ENCODE data around the gene ANO4.

The ANO4 gene

DNA sequence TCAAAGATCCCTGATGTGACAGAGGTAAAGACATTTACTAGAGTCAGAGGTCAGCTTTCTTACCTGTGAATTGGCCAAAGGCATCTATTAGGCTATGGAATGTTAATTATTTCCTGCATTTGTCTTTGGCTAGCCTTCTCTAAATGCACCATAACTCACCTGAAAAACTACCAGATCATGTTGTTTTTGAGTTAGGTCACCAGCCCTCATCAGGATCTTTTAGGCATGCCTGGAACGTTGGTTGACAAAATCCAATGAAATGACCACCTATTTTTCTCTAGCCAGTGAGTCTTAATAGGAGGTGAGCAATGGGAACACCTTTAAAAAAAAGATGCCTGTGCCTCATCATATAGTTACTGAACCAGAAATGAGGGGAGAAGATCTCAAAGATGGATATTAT, 46.2 kb downstream of the ANO4 start:
- no peaks in the 10 kb centered on the region for H3K27me3 ChIP-seq (replicated peaks; ENCODE audit: control insufficient read depth, insufficient read depth, low read length, poor library complexity, severe bottlenecking)
- H3K36me3 ChIP-seq (ENCODE audit: control insufficient read depth, insufficient read depth, low read length) = no peaks in the 10 kb centered on the region
- no peaks in the 10 kb centered on the region for H3K9me3 ChIP-seq (ENCODE audit: control insufficient read depth, low read length)
- no peak overlapping the region for H3K27ac ChIP-seq (ENCODE audit: insufficient read depth, low read length, poor library complexity, severe bottlenecking)
- no peak for DNase-seq
- H3K4me3 ChIP-seq (ENCODE audit: insufficient read depth, low read depth, low read length, poor library complexity, severe bottlenecking) = no peak overlapping the region
- H3K4me1 ChIP-seq (ENCODE audit: control insufficient read depth, insufficient read depth, low read length, poor library complexity, severe bottlenecking) = no peaks in the 10 kb centered on the region

DNA sequence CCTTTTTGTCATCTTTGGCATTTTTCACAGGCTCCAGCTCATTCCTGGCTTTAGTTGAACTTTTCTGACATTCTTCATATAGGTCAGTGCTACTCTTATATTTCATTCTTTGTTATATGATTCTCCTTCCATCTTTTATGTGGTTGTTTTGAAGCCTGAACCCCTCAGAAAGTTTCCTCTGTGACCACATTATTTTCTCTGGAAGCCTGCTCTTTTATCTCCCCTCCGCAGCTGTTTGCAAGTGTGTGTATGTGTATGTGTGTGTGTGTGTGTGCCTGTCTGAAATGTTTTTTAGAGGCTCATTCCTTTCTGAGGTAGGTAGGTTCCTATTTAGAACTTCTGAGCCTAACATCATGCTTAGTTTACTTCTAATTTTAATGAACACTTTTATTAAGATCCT, 47.6 kb downstream of the ANO4 start:
- no peak overlapping the region for H3K27ac ChIP-seq (ENCODE audit: insufficient read depth, low read length, poor library complexity, severe bottlenecking)
- H3K4me3 ChIP-seq (ENCODE audit: insufficient read depth, low read depth, low read length, poor library complexity, severe bottlenecking) = no peak overlapping the region
- DNase-seq = no peak
- H3K9me3 ChIP-seq (ENCODE audit: control insufficient read depth, low read length) = no peaks in the 10 kb centered on the region
- no peaks in the 10 kb centered on the region for H3K36me3 ChIP-seq (ENCODE audit: control insufficient read depth, insufficient read depth, low read length)
- no peaks in the 10 kb centered on the region for H3K27me3 ChIP-seq (replicated peaks; ENCODE audit: control insufficient read depth, insufficient read depth, low read length, poor library complexity, severe bottlenecking)
- no peaks in the 10 kb centered on the region for H3K4me1 ChIP-seq (ENCODE audit: control insufficient read depth, insufficient read depth, low read length, poor library complexity, severe bottlenecking)

DNA sequence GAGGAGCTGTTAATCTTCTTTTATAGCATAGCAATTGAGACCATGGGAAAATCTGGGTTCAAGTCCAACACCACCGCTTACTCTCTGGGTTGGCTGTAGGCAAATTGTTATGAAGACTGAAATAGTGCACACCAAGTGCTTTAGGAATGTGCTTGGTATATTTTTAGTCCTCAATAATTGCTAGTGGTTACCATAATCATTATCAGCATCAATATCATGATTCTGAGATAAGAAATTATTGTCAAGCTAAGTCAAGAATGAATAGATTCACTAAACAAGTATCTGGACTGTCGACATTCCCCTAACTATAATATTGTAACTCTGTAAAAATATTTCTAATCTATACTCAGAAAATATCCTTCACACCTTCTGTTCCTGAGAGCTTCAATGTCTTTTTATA, 48.5 kb downstream of the ANO4 start:
- H3K36me3 ChIP-seq (ENCODE audit: control insufficient read depth, insufficient read depth, low read length) = no peaks in the 10 kb centered on the region
- H3K4me3 ChIP-seq (ENCODE audit: insufficient read depth, low read depth, low read length, poor library complexity, severe bottlenecking) = no peak overlapping the region
- H3K27ac ChIP-seq (ENCODE audit: insufficient read depth, low read length, poor library complexity, severe bottlenecking) = no peak overlapping the region
- DNase-seq = no peak
- H3K27me3 ChIP-seq (replicated peaks; ENCODE audit: control insufficient read depth, insufficient read depth, low read length, poor library complexity, severe bottlenecking) = no peaks in the 10 kb centered on the region
- H3K9me3 ChIP-seq (ENCODE audit: control insufficient read depth, low read length) = no peaks in the 10 kb centered on the region
- H3K4me1 ChIP-seq (ENCODE audit: control insufficient read depth, insufficient read depth, low read length, poor library complexity, severe bottlenecking) = no peaks in the 10 kb centered on the region

DNA sequence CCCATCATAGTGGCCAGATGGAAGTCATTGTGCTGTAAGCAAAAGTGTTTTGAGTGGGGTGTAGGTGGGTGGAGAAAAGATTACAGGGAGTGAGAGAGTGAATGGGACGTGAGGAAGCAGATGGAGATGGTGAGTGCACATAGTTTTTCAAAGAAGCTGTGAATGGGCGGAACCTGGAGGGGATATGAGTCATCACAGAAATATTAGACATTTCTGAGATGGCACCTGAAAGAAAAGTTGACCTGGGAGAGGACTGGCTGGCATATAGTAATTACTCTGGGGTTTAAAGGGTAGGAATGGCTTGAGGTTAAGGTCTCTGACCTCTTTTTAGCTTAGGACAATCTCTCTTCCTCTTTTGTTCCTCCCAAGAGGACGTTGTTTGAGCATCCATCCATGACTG, 50.5 kb downstream of the ANO4 start:
- Histone ChIP-seq H3K4me1 (ENCODE audit: control insufficient read depth, insufficient read depth, low read length, poor library complexity, severe bottlenecking) (no peaks in the 10 kb centered on the region), H3K27ac (ENCODE audit: insufficient read depth, low read length, poor library complexity, severe bottlenecking) (no peak overlapping the region), H3K4me3 (ENCODE audit: insufficient read depth, low read depth, low read length, poor library complexity, severe bottlenecking) (no peak overlapping the region), H3K27me3 (replicated peaks; ENCODE audit: control insufficient read depth, insufficient read depth, low read length, poor library complexity, severe bottlenecking) (no peaks in the 10 kb centered on the region), H3K36me3 (ENCODE audit: control insufficient read depth, insufficient read depth, low read length) (no peaks in the 10 kb centered on the region), H3K9me3 (ENCODE audit: control insufficient read depth, low read length) (no peaks in the 10 kb centered on the region)
- no peak for DNase-seq

DNA sequence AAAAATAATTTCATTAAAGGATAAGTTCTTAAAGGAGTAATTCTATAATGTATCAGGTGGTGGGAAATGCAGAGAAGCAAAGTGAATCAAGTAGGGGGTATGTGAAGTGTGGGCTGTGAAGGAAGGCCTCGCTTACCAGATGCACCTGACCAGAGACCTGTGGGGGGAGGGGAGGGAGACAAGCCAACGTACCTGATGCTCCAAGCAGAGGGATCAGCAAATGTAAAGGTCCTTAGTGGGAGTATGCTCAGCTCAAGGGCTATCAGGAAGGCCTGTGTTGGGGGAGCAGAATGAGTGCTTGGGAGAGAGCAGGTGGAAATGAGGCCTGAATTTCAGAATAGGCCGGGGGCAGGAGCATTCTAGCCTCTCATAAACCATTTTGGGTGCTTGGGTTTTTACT, 57.1 kb downstream of the ANO4 start:
- H3K27me3 ChIP-seq (replicated peaks; ENCODE audit: control insufficient read depth, insufficient read depth, low read length, poor library complexity, severe bottlenecking) = no peaks in the 10 kb centered on the region
- H3K4me3 ChIP-seq (ENCODE audit: insufficient read depth, low read depth, low read length, poor library complexity, severe bottlenecking) = no peak overlapping the region
- no peak for DNase-seq
- H3K27ac ChIP-seq (ENCODE audit: insufficient read depth, low read length, poor library complexity, severe bottlenecking) = no peak overlapping the region
- no peaks in the 10 kb centered on the region for H3K36me3 ChIP-seq (ENCODE audit: control insufficient read depth, insufficient read depth, low read length)
- no peaks in the 10 kb centered on the region for H3K9me3 ChIP-seq (ENCODE audit: control insufficient read depth, low read length)
- no peaks in the 10 kb centered on the region for H3K4me1 ChIP-seq (ENCODE audit: control insufficient read depth, insufficient read depth, low read length, poor library complexity, severe bottlenecking)

DNA sequence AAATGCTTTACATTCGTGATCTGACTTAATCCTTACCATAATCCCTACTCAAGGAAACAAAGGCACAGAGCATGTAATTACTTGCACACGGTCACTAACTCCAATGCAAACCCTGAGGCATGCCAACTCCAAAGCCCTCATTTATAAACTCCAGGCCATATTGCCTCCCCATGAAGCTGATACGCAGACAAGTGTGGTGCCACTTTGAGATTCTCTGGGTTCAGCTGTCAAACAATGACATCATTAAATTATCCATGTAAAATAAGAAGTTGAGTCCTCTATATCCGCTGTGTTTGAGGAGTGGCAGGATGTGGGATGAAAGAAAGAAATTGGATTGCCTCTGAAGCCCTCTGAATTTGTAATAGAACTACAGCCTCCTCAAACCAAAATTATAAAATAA, 62.8 kb downstream of the ANO4 start:
- H3K36me3 ChIP-seq (ENCODE audit: control insufficient read depth, insufficient read depth, low read length) = no peaks in the 10 kb centered on the region
- no peaks in the 10 kb centered on the region for H3K27me3 ChIP-seq (replicated peaks; ENCODE audit: control insufficient read depth, insufficient read depth, low read length, poor library complexity, severe bottlenecking)
- no peaks in the 10 kb centered on the region for H3K4me1 ChIP-seq (ENCODE audit: control insufficient read depth, insufficient read depth, low read length, poor library complexity, severe bottlenecking)
- no peaks in the 10 kb centered on the region for H3K9me3 ChIP-seq (ENCODE audit: control insufficient read depth, low read length)
- no peak overlapping the region for H3K27ac ChIP-seq (ENCODE audit: insufficient read depth, low read length, poor library complexity, severe bottlenecking)
- no peak for DNase-seq
- no peak overlapping the region for H3K4me3 ChIP-seq (ENCODE audit: insufficient read depth, low read depth, low read length, poor library complexity, severe bottlenecking)

DNA sequence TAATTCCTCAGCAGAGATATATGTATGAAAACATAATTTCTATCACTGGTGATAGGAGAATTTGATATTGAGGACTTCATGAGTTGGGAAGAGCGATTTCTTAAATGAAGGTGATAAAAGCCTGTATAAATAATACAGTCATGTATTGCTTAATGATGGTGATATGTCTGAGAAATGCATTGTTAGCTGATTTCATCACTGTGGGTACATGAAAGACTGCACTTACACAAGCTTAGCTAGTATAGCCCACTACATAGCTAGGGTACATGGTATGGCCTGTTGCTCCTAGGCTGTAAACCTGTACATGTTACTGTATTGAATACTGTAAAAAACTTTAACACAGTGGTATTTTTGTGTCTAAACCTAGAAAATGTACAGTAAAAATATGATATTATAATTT, 63.4 kb downstream of the ANO4 start:
- no peaks in the 10 kb centered on the region for H3K36me3 ChIP-seq (ENCODE audit: control insufficient read depth, insufficient read depth, low read length)
- H3K27ac ChIP-seq (ENCODE audit: insufficient read depth, low read length, poor library complexity, severe bottlenecking) = no peak overlapping the region
- no peaks in the 10 kb centered on the region for H3K9me3 ChIP-seq (ENCODE audit: control insufficient read depth, low read length)
- H3K27me3 ChIP-seq (replicated peaks; ENCODE audit: control insufficient read depth, insufficient read depth, low read length, poor library complexity, severe bottlenecking) = no peaks in the 10 kb centered on the region
- no peak overlapping the region for H3K4me3 ChIP-seq (ENCODE audit: insufficient read depth, low read depth, low read length, poor library complexity, severe bottlenecking)
- no peaks in the 10 kb centered on the region for H3K4me1 ChIP-seq (ENCODE audit: control insufficient read depth, insufficient read depth, low read length, poor library complexity, severe bottlenecking)
- no peak for DNase-seq

DNA sequence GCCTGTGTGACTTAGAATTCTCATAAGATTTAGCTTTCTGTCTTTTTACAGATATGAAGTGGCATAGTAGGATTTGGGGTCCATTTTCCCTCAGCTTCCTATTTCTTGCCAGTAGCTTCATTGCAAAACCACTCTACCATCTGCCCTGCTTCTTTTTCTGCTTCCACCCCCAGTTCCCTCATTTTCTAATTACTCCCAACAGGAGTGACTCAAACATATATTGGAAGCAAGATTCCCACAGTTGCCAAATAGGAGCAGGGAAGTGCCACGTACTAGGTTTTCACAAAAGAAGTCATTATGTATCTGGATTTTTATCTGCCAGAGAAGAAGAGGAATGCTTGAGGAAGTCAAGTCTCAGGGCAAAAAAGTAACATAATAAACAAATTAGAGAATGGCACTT, 64.1 kb downstream of the ANO4 start:
- Histone ChIP-seq H3K36me3 (ENCODE audit: control insufficient read depth, insufficient read depth, low read length) (no peaks in the 10 kb centered on the region), H3K4me1 (ENCODE audit: control insufficient read depth, insufficient read depth, low read length, poor library complexity, severe bottlenecking) (no peaks in the 10 kb centered on the region), H3K27ac (ENCODE audit: insufficient read depth, low read length, poor library complexity, severe bottlenecking) (no peak overlapping the region), H3K27me3 (replicated peaks; ENCODE audit: control insufficient read depth, insufficient read depth, low read length, poor library complexity, severe bottlenecking) (no peaks in the 10 kb centered on the region), H3K4me3 (ENCODE audit: insufficient read depth, low read depth, low read length, poor library complexity, severe bottlenecking) (no peak overlapping the region), H3K9me3 (ENCODE audit: control insufficient read depth, low read length) (no peaks in the 10 kb centered on the region)
- DNase-seq = no peak

DNA sequence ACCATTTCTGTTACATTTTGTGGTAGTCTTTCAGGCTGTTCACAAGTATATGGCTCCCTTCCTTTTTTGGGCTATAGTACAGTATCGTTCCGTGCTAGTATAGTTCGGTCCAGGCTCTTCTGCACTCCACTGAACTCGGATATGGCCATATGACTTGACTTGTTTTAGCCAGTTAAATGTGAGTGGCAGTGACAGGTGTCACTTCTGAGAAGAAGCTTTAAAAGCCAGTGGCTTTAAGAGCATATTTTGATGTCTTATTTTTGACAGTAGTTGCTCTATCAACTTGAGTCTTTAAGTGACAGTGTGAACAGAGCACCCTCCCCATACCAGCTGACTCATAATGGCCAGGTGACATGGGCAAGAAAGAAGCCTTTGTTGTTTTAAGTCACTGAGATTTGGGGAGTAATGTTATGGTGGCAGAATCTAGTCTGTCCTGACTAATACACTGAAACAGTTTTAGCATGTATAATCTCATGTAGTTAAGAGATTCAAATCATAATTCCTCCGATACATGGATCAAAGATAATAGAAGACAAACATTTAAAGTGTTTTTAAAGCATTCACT, 64.6 kb downstream of the ANO4 start:
- H3K27me3 ChIP-seq (replicated peaks; ENCODE audit: control insufficient read depth, insufficient read depth, low read length, poor library complexity, severe bottlenecking) = no peaks in the 10 kb centered on the region
- no peaks in the 10 kb centered on the region for H3K4me1 ChIP-seq (ENCODE audit: control insufficient read depth, insufficient read depth, low read length, poor library complexity, severe bottlenecking)
- DNase-seq = no peak
- H3K36me3 ChIP-seq (ENCODE audit: control insufficient read depth, insufficient read depth, low read length) = no peaks in the 10 kb centered on the region
- H3K9me3 ChIP-seq (ENCODE audit: control insufficient read depth, low read length) = no peaks in the 10 kb centered on the region
- no peak overlapping the region for H3K27ac ChIP-seq (ENCODE audit: insufficient read depth, low read length, poor library complexity, severe bottlenecking)
- no peak overlapping the region for H3K4me3 ChIP-seq (ENCODE audit: insufficient read depth, low read depth, low read length, poor library complexity, severe bottlenecking)

DNA sequence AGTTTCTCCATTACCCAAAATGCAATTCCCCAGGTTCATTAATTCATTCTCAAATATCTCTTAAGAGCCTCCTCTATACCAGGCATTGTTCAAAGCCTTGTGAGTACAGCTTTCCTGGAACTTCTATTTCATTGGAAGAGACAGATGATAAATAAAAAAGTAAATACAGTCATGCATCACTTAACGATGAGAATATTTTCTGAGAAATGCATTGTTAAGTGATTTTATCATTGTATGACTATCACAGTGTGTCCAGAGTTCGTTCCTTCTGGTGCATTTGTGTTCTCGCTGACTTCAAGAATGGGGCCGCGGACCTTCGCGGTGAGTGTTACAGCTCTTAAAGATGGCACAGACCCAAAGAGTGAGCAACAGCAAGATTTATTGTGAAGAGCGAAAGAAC, 66.0 kb downstream of the ANO4 start:
- DNase-seq = no peak
- Histone ChIP-seq H3K36me3 (ENCODE audit: control insufficient read depth, insufficient read depth, low read length) (no peaks in the 10 kb centered on the region), H3K27me3 (replicated peaks; ENCODE audit: control insufficient read depth, insufficient read depth, low read length, poor library complexity, severe bottlenecking) (no peaks in the 10 kb centered on the region), H3K9me3 (ENCODE audit: control insufficient read depth, low read length) (no peaks in the 10 kb centered on the region), H3K27ac (ENCODE audit: insufficient read depth, low read length, poor library complexity, severe bottlenecking) (no peak overlapping the region), H3K4me3 (ENCODE audit: insufficient read depth, low read depth, low read length, poor library complexity, severe bottlenecking) (no peak overlapping the region), H3K4me1 (ENCODE audit: control insufficient read depth, insufficient read depth, low read length, poor library complexity, severe bottlenecking) (no peaks in the 10 kb centered on the region)

DNA sequence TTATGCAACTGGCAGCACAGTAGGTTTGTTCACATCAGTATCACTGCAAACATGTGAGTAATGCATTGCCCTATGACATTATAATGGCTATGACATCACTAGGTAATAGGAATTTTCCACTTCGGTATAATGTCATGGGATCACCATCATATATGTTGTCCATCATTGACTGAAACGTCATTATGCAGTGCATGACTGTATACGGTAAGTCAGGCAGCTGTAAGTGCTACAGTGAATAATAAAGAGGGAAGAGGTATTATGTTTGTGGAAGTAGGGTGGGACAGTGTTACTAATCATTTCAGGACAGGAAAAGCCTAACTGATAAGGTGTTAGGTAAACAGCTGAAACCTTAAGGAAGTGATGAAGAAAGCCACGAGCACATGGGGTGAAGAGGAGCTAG, 68.1 kb downstream of the ANO4 start:
- no peaks in the 10 kb centered on the region for H3K36me3 ChIP-seq (ENCODE audit: control insufficient read depth, insufficient read depth, low read length)
- no peak for DNase-seq

More for the DNA sequence above, 68.1 kb downstream of the ANO4 start:
- H3K27ac ChIP-seq (ENCODE audit: insufficient read depth, low read length, poor library complexity, severe bottlenecking) = no peak overlapping the region
- H3K4me3 ChIP-seq (ENCODE audit: insufficient read depth, low read depth, low read length, poor library complexity, severe bottlenecking) = no peak overlapping the region
- no peaks in the 10 kb centered on the region for H3K4me1 ChIP-seq (ENCODE audit: control insufficient read depth, insufficient read depth, low read length, poor library complexity, severe bottlenecking)
- H3K9me3 ChIP-seq (ENCODE audit: control insufficient read depth, low read length) = no peaks in the 10 kb centered on the region
- no peaks in the 10 kb centered on the region for H3K27me3 ChIP-seq (replicated peaks; ENCODE audit: control insufficient read depth, insufficient read depth, low read length, poor library complexity, severe bottlenecking)

Data from effector memory CD4-positive, alpha-beta T cell (primary cell).